ENCODE measurements around the gene MED15.

MED15 gene

DNA sequence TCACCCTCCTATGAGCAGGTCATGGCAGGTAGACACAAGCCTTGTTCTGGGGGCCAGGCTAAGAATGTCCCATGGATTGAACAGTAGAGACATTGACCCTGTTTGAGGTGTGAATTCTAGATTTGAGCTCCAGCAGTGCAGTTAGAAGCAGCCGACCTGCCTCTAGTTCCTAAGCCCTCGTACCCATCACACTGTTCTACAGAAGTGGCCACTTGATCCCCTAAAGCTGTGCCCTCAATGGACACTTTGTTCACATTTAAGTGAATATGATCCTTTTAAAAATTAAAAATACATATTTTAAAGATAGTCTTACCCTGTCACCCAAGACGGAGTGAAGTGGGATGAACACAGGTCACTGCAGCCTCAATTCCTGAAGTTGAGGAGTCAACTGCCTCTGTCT lies 122.0 kb downstream of the MED15 start:
- FAIRE-seq (no peak), DNase-seq (ENCODE audit: insufficient read length, low spot score) (no peak)
- TF ChIP-seq POLR2A (IDR thresholded peaks at IDR 0.05; ENCODE audit: low read depth, low read length): no peak

DNA sequence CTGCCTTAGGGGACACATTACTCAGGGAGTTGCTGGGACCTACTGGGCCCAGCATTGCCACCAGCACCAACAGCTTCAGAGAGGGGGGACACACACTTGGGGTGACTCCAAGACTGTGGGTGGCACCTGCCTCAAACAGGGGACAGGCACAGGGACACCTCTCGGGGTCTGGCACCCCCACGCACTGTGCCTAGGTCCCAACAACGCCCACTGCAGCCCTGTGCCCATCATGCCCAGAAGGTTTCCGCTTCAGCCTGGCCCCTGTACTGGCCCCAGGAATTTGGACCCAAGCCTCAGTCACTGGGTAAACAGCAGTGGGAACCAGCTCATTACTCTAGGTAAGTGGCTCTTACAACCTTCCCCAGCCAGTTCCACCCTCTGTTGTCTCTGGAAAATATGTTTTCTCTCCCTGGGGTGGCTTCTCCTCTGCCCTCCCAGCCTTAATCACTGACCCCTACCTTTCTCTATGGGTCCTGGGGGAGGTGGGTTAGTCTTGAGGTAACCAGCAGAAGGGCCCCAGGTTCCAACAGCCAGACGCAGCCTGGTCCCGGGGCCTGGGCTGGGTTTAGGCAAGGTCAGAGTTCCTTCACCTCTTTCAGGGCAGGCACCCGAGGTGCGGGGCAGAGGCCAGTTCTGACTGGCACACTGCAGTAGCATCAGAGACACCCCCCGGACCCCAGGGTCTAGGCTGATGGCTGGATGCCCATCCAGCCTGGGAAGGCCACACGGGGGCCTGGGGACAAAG lies 123.6 kb downstream of the MED15 start:
- TF ChIP-seq POLR2A (IDR thresholded peaks at IDR 0.05; ENCODE audit: low read depth, low read length): no peak
- FAIRE-seq: no peak
- DNase-seq (ENCODE audit: insufficient read length, low spot score): no peak

DNA sequence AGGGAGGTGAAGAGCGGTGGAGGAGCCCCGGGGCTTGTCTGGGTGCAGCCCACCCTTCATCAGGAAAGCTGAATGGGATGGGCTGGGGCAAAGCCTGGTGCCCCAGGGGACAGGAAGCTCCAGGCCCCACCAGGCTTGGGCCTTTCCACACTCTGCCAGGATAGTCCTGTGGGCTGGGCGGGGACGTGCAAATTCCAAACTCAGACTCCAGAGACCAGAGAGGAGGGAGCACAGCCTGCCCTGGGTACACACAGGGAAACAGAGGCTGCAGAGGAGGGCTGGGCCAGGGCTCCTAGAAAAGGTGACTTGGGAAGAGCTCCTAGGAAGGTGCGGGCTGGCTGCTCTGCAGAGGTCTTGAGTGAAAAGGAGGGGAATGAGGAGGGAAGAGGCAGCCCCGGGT lies 124.7 kb downstream of the MED15 start:
- no peak for DNase-seq (ENCODE audit: insufficient read length, low spot score)
- no peak for FAIRE-seq
- no peak for TF ChIP-seq POLR2A (IDR thresholded peaks at IDR 0.05; ENCODE audit: low read depth, low read length)

DNA sequence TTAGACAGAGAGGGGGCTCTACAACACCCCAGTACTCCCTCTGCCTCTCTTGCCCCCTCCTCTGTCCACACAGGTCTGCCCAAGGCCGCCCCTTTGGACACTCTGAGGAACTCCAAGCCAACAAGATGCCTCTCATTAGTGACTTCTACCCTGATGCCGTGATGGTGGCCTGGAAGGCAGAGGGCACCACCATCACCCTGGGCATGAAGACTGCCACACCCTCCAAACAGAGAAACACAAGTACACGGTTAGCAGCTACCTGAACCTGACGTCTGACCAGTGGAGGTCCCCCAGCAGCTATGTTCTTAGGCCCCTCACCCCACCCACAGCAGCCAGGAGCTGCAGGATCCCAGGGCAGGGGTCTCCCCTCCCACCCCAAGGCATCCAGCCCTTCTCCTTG lies 125.1 kb downstream of the MED15 start:
- TF ChIP-seq POLR2A (IDR thresholded peaks at IDR 0.05; ENCODE audit: low read depth, low read length): no peak
- FAIRE-seq (no peak), DNase-seq (ENCODE audit: insufficient read length, low spot score) (no peak)

DNA sequence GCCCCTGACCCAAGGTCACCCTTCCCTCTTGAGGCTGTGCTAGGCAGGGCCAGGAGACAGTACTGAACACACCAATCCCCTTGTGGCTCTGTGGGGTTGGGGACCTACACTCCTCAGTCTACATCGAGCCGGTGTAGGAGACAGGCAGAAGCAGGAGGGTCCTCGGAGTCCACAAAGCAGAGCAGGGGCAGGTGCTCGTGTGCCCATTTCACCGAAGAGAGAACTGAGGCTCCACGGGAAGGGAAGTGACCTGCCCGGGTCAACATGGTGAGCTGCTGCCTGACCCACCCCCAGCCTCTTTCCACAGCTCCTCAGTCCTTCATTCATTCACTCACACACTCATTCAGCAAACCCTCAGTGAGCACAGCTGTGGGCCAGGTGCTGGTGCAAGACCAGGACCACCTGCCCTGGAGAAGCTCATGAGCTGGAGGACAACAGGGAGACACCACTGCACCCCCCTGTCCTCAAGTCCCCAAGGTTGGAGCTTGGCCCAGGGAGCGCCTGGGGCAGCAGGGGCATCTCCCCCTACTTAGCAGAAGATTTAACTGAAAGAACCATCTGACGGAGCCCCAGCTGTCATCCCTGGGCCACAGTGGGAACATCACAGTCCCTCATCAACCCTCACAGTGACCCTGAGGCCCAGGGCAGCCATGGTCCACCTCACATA lies 127.3 kb downstream of the MED15 start:
- TF ChIP-seq POLR2A (IDR thresholded peaks at IDR 0.05; ENCODE audit: low read depth, low read length): no peak
- FAIRE-seq (no peak), DNase-seq (ENCODE audit: insufficient read length, low spot score) (no peak)

DNA sequence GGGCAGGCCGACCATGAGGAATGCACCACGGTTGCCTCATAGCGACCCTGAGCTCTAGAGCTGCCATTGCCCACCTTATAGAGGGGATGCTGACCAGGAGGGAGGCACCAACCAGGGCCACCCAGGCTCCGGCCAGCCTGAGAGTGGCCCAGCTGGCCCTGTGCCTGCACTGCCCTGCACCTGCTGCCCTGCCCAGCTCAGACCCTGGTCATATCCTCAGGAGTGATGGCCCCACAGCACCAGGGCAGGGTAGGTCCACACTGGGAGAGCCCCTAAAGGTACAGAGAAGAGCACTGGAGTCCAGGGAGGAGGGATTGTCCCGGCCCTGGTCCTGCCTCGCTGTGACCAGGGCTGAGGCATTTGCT lies 127.8 kb downstream of the MED15 start:
- no peak for TF ChIP-seq POLR2A (IDR thresholded peaks at IDR 0.05; ENCODE audit: low read depth, low read length)
- DNase-seq (ENCODE audit: insufficient read length, low spot score): no peak
- FAIRE-seq: no peak

DNA sequence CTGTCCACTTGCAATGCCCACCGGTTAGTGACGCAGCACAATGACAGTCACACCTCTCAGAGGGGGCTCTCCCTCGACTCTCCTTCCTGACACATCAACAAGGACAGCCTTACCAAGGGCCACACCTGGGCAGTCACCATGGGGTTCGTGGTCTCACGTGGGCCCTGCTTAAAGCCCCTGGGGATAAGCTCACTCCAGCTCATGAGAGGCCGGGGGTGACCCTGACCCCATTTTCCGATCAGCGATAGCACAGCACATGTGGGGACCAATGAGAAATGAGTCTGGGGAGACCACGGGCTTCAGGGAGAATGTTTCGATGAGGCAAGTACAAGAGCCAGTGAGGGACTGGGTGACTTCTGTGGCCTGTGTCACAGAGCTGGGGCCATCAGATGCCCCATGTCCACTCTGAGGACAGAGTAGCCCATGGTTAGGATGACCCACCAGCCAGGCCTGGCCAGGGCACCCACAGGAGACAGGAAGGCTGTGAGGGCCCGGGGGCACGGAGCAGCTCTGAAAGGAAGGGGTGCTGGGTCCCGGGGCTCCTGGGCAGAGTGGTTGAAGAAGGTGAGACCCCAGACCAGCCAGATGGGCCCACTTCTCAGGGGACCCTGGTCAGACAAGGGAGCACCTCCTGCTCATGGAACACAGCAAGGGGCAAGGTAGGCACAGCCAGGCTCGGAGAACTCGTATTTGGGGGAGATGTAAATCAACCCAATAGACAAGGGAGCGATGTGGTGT lies 128.8 kb downstream of the MED15 start:
- no peak for FAIRE-seq
- DNase-seq (ENCODE audit: insufficient read length, low spot score): no peak

DNA sequence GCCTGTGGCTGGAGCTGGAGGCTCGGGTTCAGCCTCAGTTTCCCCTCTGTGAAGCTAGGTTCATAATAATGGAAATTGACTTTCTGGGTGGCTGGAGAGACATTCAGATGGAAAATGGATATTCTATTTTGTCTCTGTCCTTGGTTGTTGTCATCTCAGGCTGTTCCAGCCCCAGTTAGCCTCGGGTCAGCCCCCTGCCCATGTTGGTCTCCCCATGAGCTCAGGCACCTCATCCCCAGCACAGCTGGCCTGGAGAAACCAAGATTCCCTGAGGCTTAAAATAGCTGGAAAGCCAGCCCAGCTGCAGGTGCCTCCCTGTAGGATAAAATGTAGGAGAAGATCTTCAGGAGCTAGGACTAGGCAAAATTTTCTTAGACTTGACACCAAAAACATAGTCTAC lies 129.5 kb downstream of the MED15 start:
- TF ChIP-seq POLR2A (IDR thresholded peaks at IDR 0.05; ENCODE audit: low read depth, low read length): no peak
- DNase-seq (ENCODE audit: insufficient read length, low spot score) (no peak), FAIRE-seq (no peak)

More for the DNA sequence above, 128.8 kb downstream of the MED15 start:
- TF ChIP-seq POLR2A (IDR thresholded peaks at IDR 0.05; ENCODE audit: low read depth, low read length): no peak

All from H54 (cell line).